ENCODE results near the gene PSRC1.

Gene PSRC1

GRCh38 chr1:109247401-109248365, 35.3 kb downstream of the PSRC1 start:
- no peak for DNase-seq (ENCODE audit: low spot score)

GRCh38 chr1:109246141-109246551, 36.8 kb downstream of the PSRC1 start:
- DNase-seq (ENCODE audit: low spot score): no peak

GRCh38 chr1:109243860-109244552, 38.9 kb downstream of the PSRC1 start:
- DNase-seq (ENCODE audit: low spot score): no peak

- DNase-seq (ENCODE audit: low spot score): no peak
Observed at GRCh38 chr1:109243221-109243620, 39.7 kb downstream of the PSRC1 start.

GRCh38 chr1:109242387-109242786, 40.6 kb downstream of the PSRC1 start:
- no peak for DNase-seq (ENCODE audit: low spot score)

- no peak for DNase-seq (ENCODE audit: low spot score)
Observed at GRCh38 chr1:109241841-109242345, 41.1 kb downstream of the PSRC1 start.

- DNase-seq (ENCODE audit: low spot score): no peak
Observed at GRCh38 chr1:109241344-109241743, 41.6 kb downstream of the PSRC1 start.

- no peak for DNase-seq (ENCODE audit: low spot score)
Observed at GRCh38 chr1:109240158-109241152, 42.5 kb downstream of the PSRC1 start.

- peak; percentile 47 for DNase-seq (ENCODE audit: low spot score)
Observed at GRCh38 chr1:109239409-109240068, 43.4 kb downstream of the PSRC1 start.

- DNase-seq (ENCODE audit: low spot score): no peak
Observed at GRCh38 chr1:109239047-109239408, 43.9 kb downstream of the PSRC1 start.

GRCh38 chr1:109238382-109238781, 44.6 kb downstream of the PSRC1 start:
- DNase-seq (ENCODE audit: low spot score): no peak

- DNase-seq (ENCODE audit: low spot score): no peak
Observed at GRCh38 chr1:109237512-109237911, 45.4 kb downstream of the PSRC1 start.

- DNase-seq (ENCODE audit: low spot score): no peak
Observed at GRCh38 chr1:109235137-109235536, 47.8 kb downstream of the PSRC1 start.

- no peak for DNase-seq (ENCODE audit: low spot score)
Observed at GRCh38 chr1:109231066-109231465, 51.9 kb downstream of the PSRC1 start.
